HG02870 (cell line): ENCODE measurements around the gene STUB1.
A peak's percentile ranks its signal among the peaks of the same experiment; 100 is the strongest.

Experiments
- ATAC-seq: cut with Tn5 transposase; IDR thresholded peaks from one replicate; pipeline ENCODE4 v1.9.1; 2021; ENCODE audit warnings: mild to moderate bottlenecking, moderate library complexity; ENCODE audit not compliant: unreplicated experiment

STUB1 gene

GRCh38 chr16:643050-643368 lies 37.2 kb upstream of the STUB1 start:
- ATAC-seq = no peak

- ATAC-seq = no peak
These were observed 35.7 kb upstream of the STUB1 start for GRCh38 chr16:644556-644955.

GRCh38 chr16:645852-646678 lies 34.1 kb upstream of the STUB1 start:
- ATAC-seq = no peak

GRCh38 chr16:646679-647172 lies 33.5 kb upstream of the STUB1 start:
- no peak for ATAC-seq

GRCh38 chr16:647173-647902 lies 32.9 kb upstream of the STUB1 start:
- no peak for ATAC-seq

- no peak for ATAC-seq
These were observed 32.0 kb upstream of the STUB1 start for GRCh38 chr16:648071-648780.

GRCh38 chr16:648781-649589 lies 31.2 kb upstream of the STUB1 start, which contains the start of gene WDR90:
WDR90 (plus strand) TSS chr16:649365; CDS start chr16:649417, 52 bp downstream.
- ATAC-seq = peak; percentile 80

GRCh38 chr16:649631-650030 lies 30.6 kb upstream of the STUB1 start:
- ATAC-seq = no peak

- ATAC-seq = no peak
These were observed 28.4 kb upstream of the STUB1 start for GRCh38 chr16:651844-652243.

- ATAC-seq = no peak
These were observed 27.5 kb upstream of the STUB1 start for GRCh38 chr16:652454-653305.

GRCh38 chr16:654034-654433 lies 26.2 kb upstream of the STUB1 start:
- ATAC-seq = no peak

- ATAC-seq = no peak
These were observed 22.7 kb upstream of the STUB1 start for GRCh38 chr16:657487-657886.

- ATAC-seq = no peak
These were observed 21.3 kb upstream of the STUB1 start for GRCh38 chr16:658679-659571.

- ATAC-seq = no peak
These were observed 20.6 kb upstream of the STUB1 start for GRCh38 chr16:659618-660017.

- ATAC-seq = no peak
These were observed 20.1 kb upstream of the STUB1 start for GRCh38 chr16:660132-660458.

- peak; percentile 43 for ATAC-seq
These were observed 19.6 kb upstream of the STUB1 start for GRCh38 chr16:660459-661183.

- no peak for ATAC-seq
These were observed 18.9 kb upstream of the STUB1 start for GRCh38 chr16:661184-661821.

- ATAC-seq = no peak
These were observed 18.1 kb upstream of the STUB1 start for GRCh38 chr16:662095-662494.
